K562 (cell line): ENCODE data around the gene C22orf31. TPM values are rescaled to one million over a fixed set of nuclear protein-coding genes. Genes with fewer than 3 reads are reported as not detected.

Source experiments
- ATAC-seq: fragments of 200-7000 bp; cut with Tn5 transposase; 3 replicates; pipeline ENCODE4 v1.9.1; 2020; ENCODE audit warnings: moderate library complexity
- BruUV-seq: library from RNA; stranded (reverse); fragments of 400-500 nt; replicated peaks from 2 replicates; lab custom pipeline; 2021; lab: Mats Ljungman, UMichigan
- CTCF ChIA-PET: fragments of 300-600 bp; formaldehyde crosslinking; extraction: SDS; loops from one replicate; lab custom pipeline; 2021; ENCODE audit warnings: low intra/inter-chr PET ratio; lab: Yijun Ruan, JAX
- POLR2A ChIA-PET: fragments of 300-600, 350-650 bp; sonication (Branson Sonifier 250); formaldehyde crosslinking; extraction: SDS; loops from one replicate; lab custom pipeline; 2021; ENCODE audit warnings: antibody characterized with exemption, inconsistent platforms; lab: Yijun Ruan, JAX
- DNase-seq, 4 experiments: peaks; one replicate each; pipeline versions ENCODE4 v3.0.0 to v3.0.0-alpha.2; 2011 to 2018; ENCODE audit warnings: low spot score in 3 of 4, mixed read lengths in 3 of 4; ENCODE audit errors: extremely low read depth in 1 of 4
- FAIRE-seq: peaks from 2 replicates; lab custom pipeline; 2011; peaks lifted over from hg19 to GRCh38; lab: Jason Lieb, UNC
- H2AFZ ChIP-seq: 2 replicates; pipeline ENCODE4 v1.6.0; 2011; ENCODE audit warnings: low read depth, low read length, control low read depth, inconsistent platforms
- H3K27ac ChIP-seq: fragments of 200-600 bp; 3 replicates; pipeline ENCODE4 v1.8.0; 2011; ENCODE audit warnings: low read depth, mild to moderate bottlenecking, control low read depth, inconsistent platforms, low read length, moderate library complexity, mixed read lengths; ENCODE audit errors: extremely low read depth
- H3K27me3 ChIP-seq, 2 experiments: fragments of 300-600 bp in 1 of 2; 2 replicates in 1 of 2; 3 replicates in 1 of 2; pipeline versions ENCODE4 v1.6.0 to v1.8.0; 2011; ENCODE audit warnings: inconsistent platforms in 2 of 2, low read length in 2 of 2, mild to moderate bottlenecking in 1 of 2, mixed read lengths in 1 of 2, moderate library complexity in 1 of 2; ENCODE audit not compliant: control insufficient read depth in 2 of 2, insufficient read depth in 2 of 2
- H3K36me3 ChIP-seq: fragments of 300-600 bp; 3 replicates; pipeline ENCODE4 v1.8.0; 2011; ENCODE audit warnings: mild to moderate bottlenecking, low read length, inconsistent platforms; ENCODE audit not compliant: control insufficient read depth, insufficient read depth
- H3K4me1 ChIP-seq, 2 experiments: fragments of 200-600 bp in 1 of 2; replicated peaks in 1 of 2; 2 replicates in 1 of 2; 3 replicates in 1 of 2; pipeline versions ENCODE4 v1.5.1 to v1.8.0; 2011; ENCODE audit warnings: inconsistent platforms in 2 of 2, low read length in 2 of 2, mild to moderate bottlenecking in 1 of 2, mixed read lengths in 1 of 2, moderate library complexity in 1 of 2; ENCODE audit not compliant: control insufficient read depth in 2 of 2, insufficient read depth in 2 of 2
- H3K4me2 ChIP-seq: 2 replicates; pipeline ENCODE4 v1.6.1; 2011; ENCODE audit warnings: low read length, control low read depth, inconsistent platforms, mixed read lengths; ENCODE audit not compliant: insufficient read depth
- H3K4me3 ChIP-seq: fragments of 200-600 bp; sonication (generic), shearing (Covaris generic); 2 replicates; pipeline ENCODE4 v1.5.1; 2016; ENCODE audit warnings: control low read depth, inconsistent platforms
- H3K79me2 ChIP-seq: fragments of 200-600 bp; 3 replicates; pipeline ENCODE4 v1.8.0; 2011; ENCODE audit warnings: low read length, inconsistent platforms; ENCODE audit not compliant: control insufficient read depth, insufficient read depth
- H3K9ac ChIP-seq, 2 experiments: 2 replicates each; pipeline versions ENCODE4 v1.6.0 to v1.6.1; 2011; ENCODE audit warnings: low read depth in 2 of 2, low read length in 2 of 2, control low read depth in 1 of 2, inconsistent platforms in 1 of 2, mild to moderate bottlenecking in 1 of 2, mixed read lengths in 1 of 2; ENCODE audit not compliant: insufficient read depth in 1 of 2
- H3K9me1 ChIP-seq: one replicate; pipeline ENCODE4 v1.6.0; 2011; ENCODE audit warnings: inconsistent platforms, mild to moderate bottlenecking, low read length, moderate library complexity; ENCODE audit not compliant: control insufficient read depth, insufficient read depth
- H3K9me3 ChIP-seq: replicated peaks from 2 replicates; pipeline ENCODE4 v1.5.1; 2011; ENCODE audit warnings: low read depth, low read length, inconsistent platforms; ENCODE audit not compliant: control insufficient read depth, insufficient read depth
- H4K20me1 ChIP-seq: replicated peaks from 2 replicates; pipeline ENCODE4 v1.6.1; 2011; ENCODE audit warnings: low read length, inconsistent platforms, mixed read lengths; ENCODE audit not compliant: control insufficient read depth, insufficient read depth
- HCFC1 ChIP-seq: IDR thresholded peaks from 2 replicates; pipeline ENCODE4 v1.6.1; 2012; ENCODE audit warnings: low read depth, low read length, improper control_type of control experiment
- IRF2 ChIP-seq: sonication (generic); formaldehyde crosslinking; IDR thresholded peaks from 2 replicates; pipeline ENCODE4 v1.8.1; 2022; ENCODE audit warnings: mild to moderate bottlenecking, missing genetic modification reagents
- MTF1 ChIP-seq: fragments of 250-450 bp; sonication (Bioruptor Pico); IDR thresholded peaks from 2 replicates; pipeline ENCODE4 v1.9.0; 2021; ENCODE audit warnings: moderate library complexity, mild to moderate bottlenecking, inconsistent platforms, borderline replicate concordance
- MXI1 ChIP-seq: IDR thresholded peaks from 2 replicates; pipeline ENCODE4 v1.6.1; 2011; ENCODE audit warnings: low read depth, mild to moderate bottlenecking, improper control_type of control experiment, low read length
- RAD21 ChIP-seq, 2 experiments: fragments of 250-450 bp in 1 of 2; fragments of 450-650 bp in 1 of 2; sonication (Bioruptor Pico) in 1 of 2; formaldehyde crosslinking in 1 of 2; IDR thresholded peaks in 1 of 2; conservative IDR thresholded peaks in 1 of 2; 2 replicates each; pipeline versions ENCODE4 v1.4.0 to v1.8.0; 2020 to 2022; ENCODE audit warnings: mild to moderate bottlenecking in 2 of 2, moderate library complexity in 1 of 2
- TAF15 ChIP-seq: fragments of 200-400 bp; formaldehyde crosslinking; IDR thresholded peaks from 2 replicates; pipeline ENCODE4 v1.6.1; 2017; ENCODE audit warnings: mild to moderate bottlenecking, low read depth, low read length, moderate library complexity
- TAF7 ChIP-seq: fragments of 450-650 bp; IDR thresholded peaks from 2 replicates; pipeline ENCODE4 v1.6.1; 2016; ENCODE audit warnings: missing genetic modification characterization, missing compliant biosample characterization
- TCFL5 ChIP-seq: fragments of 250-450 bp; sonication (Bioruptor Pico); conservative IDR thresholded peaks from 2 replicates; pipeline ENCODE4 v1.6.1; 2021; ENCODE audit warnings: mild to moderate bottlenecking, moderate library complexity, matching md5 sums
- ZNF274 ChIP-seq: IDR thresholded peaks from 2 replicates; pipeline ENCODE4 v1.6.1; 2011; ENCODE audit warnings: low read depth, mild to moderate bottlenecking, low read length, moderate library complexity, borderline replicate concordance
- ZNF511 ChIP-seq: sonication (generic); formaldehyde crosslinking; IDR thresholded peaks from 2 replicates; pipeline ENCODE4 v1.8.0; 2022; ENCODE audit warnings: mild to moderate bottlenecking, missing genetic modification reagents
- WGBS: fragments of 100-300 bp; shearing (Covaris generic); methylation state at CpG from one replicate; pipeline ENCODE4 v1.1.6; 2016; ENCODE audit warnings: low coverage, mixed read lengths; ENCODE audit not compliant: insufficient coverage; ENCODE audit errors: missing lambda C conversion rate; 5-methylcytosine and 5-hydroxymethylcytosine counted together
- in situ Hi-C: fragments of 300-500 bp; cut with MboI; formaldehyde crosslinking; loops from 4 replicates; pipeline ENCODE4 v1.15.0; 2018; ENCODE audit warnings: inconsistent platforms, mixed read lengths
- intact Hi-C: fragments of 100-400 bp; cut with micrococcal nuclease; formaldehyde crosslinking; loops from 2 replicates; pipeline ENCODE4 v1.14.2; 2022
- polyA plus RNA-seq, 8 experiments: library from polyadenylated mRNA; depleted of rRNA in 4 of 8; stranded (reverse) in 5 of 8; unstranded in 3 of 8; fragments of >200 nt; fragmentation: Nextera tagmentation in 2 of 8; fragmentation: Illumina TruSeq in 1 of 8; extraction: Ambion mirVana in 2 of 8; extraction: Trizol in 1 of 8; gene quantifications; 2 replicates each; pipeline versions ENCODE4 v1.2.1 to v1.2.3, GENCODE V29; 2011 to 2014; ENCODE audit warnings: inconsistent platforms in 1 of 8, missing spikeins in 1 of 8
- total RNA-seq, 7 experiments: library from RNA; depleted of rRNA in 6 of 7; stranded (reverse); fragments of >200 nt in 6 of 7; fragmentation: Illumina TruSeq in 2 of 7; extraction: Trizol in 2 of 7; gene quantifications; 2 replicates each; pipeline versions ENCODE4 v1.2.1 to v1.2.3, GENCODE V29; 2011 to 2021; ENCODE audit warnings: low replicate concordance in 1 of 7
- TF ChIP-seq, protein P1 (sequence below): fragments of 450-650 bp; IDR thresholded peaks from 2 replicates; pipeline ENCODE4 v1.6.1; 2016; ENCODE audit warnings: antibody characterized with exemption

Gene C22orf31
- total and polyA plus RNA-seq, 9 of the 15 experiments (the other 6 are each of a cell fraction or from before 2014, with no cell fraction given), result not detected

- TF ChIP-seq MTF1 (CRISPR knock-in tag), result no peak
- TF ChIP-seq, protein P1, sequence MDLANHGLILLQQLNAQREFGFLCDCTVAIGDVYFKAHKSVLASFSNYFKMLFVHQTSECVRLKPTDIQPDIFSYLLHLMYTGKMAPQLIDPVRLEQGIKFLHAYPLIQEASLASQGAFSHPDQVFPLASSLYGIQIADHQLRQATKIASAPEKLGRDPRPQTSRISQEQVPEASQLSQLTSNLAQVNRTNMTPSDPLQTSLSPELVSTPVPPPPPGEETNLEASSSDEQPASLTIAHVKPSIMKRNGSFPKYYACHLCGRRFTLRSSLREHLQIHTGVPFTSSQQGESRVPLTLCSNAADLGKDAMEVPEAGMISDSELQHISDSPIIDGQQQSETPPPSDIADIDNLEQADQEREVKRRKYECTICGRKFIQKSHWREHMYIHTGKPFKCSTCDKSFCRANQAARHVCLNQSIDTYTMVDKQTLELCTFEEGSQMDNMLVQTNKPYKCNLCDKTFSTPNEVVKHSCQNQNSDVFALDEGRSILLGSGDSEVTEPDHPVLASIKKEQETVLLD, result no peak
- TF ChIP-seq TAF7 (tag), result no peak
- TF ChIP-seq TCFL5, result no peak
- no peak for TF ChIP-seq ZNF274
- no peak for TF ChIP-seq ZNF511 (CRISPR knock-in tag)
- TF ChIP-seq RAD21 (CRISPR knock-in tag; conservative IDR thresholded peaks at IDR 0.05 in 1 of 2, IDR thresholded peaks at IDR 0.05 in 1 of 2), result no peak
These were observed 48.7 kb downstream of the C22orf31 start (continued) for GRCh38 chr22:29012952-29013351.

- Histone ChIP-seq H3K27me3 (no peaks in the 10 kb centered on the region), H3K79me2 (no peaks in the 10 kb centered on the region), H3K36me3 (no peaks in the 10 kb centered on the region), H3K4me3 (no peak overlapping the region), H3K27ac (no peak overlapping the region), H3K4me2 (no peak overlapping the region), H3K9me1 (no peaks in the 10 kb centered on the region), H3K9me3 (no peaks in the 10 kb centered on the region), H3K9ac (no peak overlapping the region), H2AFZ (no peak overlapping the region), H3K4me1 (no peaks in the 10 kb centered on the region), H4K20me1 (no peaks in the 10 kb centered on the region)
- BruUV-seq, result no TSS peak
- FAIRE-seq (no peak), DNase-seq (no peak), ATAC-seq (no peak)
- TF ChIP-seq HCFC1 (no peak), IRF2 (CRISPR knock-in tag) (no peak), TAF15 (no peak), MXI1 (no peak)
- intact Hi-C loops (no loop called here), in situ Hi-C loops (no loop called here)
- CTCF ChIA-PET, result no interaction called here
- WGBS, result 85% methylated on average over 4 of the region's 4 CpGs
- POLR2A ChIA-PET, result interaction anchor here (0.6 to 0.8 kb wide), 2 partner anchors 13 to 19 kb away, joined by 3 read pairs; no protein-coding TSS in a partner anchor
These were observed 49.6 kb downstream of the C22orf31 start for GRCh38 chr22:29012101-29012433.
